Measurements from ENCODE around the gene PARK7.

GRCh38 chr1:7922301-7922700 is 39.2 kb upstream of the PARK7 start:
- TF ChIP-seq CTCF (IDR thresholded peaks at IDR 0.05) (no peak), POLR2A (IDR thresholded peaks at IDR 0.05) (no peak)

Measured in heart left ventricle (tissue), 13 donors.